HG03095 (cell line): ENCODE data around the gene EFCAB13.

ENCODE experiments used
- ATAC-seq: cut with Tn5 transposase; IDR thresholded peaks from one replicate; pipeline ENCODE4 v1.9.1; 2021; ENCODE audit warnings: moderate library complexity; ENCODE audit not compliant: unreplicated experiment

The EFCAB13 gene

DNA sequence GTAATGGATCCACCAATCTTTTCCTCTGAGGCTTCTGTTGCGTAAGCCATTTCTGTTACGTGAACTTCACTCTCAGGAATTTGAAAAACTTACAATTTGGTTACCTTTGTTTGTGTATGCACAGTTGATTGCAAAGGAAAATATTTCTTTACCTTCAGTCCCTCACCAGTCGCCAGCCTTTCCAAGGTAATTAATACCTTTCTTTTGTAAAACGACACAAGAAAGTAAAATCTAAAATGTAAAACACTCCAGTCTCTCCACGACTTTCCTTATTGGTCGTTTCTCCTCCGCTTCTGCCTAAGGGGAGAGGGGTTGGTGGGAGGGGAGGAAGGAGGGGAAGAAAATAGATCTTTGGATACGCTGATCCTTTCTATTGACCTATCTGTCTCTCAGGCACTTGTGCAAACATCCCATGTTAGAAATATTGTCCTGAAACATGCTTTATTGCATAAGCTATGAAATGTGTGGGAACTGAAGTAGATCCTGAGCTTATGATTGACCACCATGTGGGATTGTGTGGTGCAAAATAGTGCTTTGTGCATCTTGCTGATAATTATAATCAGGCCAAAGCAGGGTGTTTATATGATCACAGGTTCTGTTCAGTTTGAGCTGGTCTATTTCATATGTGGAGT is 32.4 kb upstream of the EFCAB13 start:
- ATAC-seq: no peak

DNA sequence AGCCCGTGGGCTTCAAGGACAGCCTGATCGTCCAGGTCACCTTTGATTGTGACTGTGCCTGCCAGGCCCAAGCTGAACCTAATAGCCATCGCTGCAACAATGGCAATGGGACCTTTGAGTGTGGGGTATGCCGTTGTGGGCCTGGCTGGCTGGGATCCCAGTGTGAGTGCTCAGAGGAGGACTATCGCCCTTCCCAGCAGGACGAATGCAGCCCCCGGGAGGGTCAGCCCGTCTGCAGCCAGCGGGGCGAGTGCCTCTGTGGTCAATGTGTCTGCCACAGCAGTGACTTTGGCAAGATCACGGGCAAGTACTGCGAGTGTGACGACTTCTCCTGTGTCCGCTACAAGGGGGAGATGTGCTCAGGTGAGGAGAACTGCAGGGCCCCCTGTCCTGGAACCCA is 31.5 kb upstream of the EFCAB13 start:
- ATAC-seq: no peak

DNA sequence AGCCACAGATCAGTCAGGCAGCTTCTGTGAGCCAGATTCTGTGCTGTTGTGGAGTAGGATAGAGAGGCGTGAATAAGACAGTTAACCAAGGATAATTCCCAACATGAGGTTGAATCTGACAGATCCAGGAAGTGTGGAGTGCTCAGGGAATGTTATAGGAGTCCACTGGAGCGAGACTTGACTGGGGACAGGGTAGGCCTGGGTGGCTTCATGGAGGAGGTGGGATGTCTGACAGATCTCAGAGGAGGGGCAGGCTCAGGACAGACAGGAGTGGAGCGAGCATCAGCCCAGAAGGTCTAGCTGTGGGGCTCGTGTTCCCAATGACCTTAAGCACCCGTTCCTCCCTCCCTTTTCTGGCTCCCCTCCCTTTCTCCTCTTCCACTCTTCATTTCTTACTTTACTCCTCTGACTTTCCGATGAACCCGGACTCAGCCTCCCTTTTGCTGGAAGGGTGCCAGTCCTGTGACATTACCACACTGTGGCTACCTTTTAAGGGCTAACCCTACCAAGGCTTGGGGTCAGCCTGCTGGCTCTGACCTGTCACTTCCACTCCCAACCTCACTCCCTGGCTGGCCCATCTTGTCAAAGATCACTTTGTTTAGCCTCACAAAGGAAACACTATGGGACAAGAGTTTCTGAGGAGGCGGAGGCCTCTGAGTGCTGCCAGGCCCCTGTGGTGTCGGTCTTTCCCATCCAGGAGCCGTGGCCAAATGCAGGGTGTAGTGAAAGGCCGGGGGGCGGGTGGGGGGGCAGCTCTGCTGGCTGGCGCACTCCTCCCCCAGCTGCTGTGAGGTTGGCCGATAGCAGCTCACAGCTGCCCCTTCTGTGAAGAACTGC is 28.5 kb upstream of the EFCAB13 start:
- no peak for ATAC-seq

DNA sequence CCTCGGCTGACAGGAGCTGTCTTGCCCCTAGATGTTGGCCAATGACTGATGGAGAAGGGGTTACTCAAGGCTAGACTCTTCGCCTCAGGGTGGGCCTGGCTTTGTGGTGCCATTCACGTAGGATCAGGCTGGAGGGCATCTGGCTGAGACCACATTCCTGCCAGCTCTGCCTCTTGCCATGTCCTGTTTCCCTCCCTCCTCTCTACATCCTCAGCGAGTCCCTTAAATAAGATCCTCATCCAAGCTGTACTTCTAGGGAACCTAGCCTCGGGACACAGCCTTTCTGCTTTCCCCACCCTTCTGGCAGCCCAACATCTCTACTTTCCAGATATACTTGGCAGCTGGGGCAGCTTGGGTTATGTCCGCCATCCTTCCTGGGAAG is 27.9 kb upstream of the EFCAB13 start:
- no peak for ATAC-seq

DNA sequence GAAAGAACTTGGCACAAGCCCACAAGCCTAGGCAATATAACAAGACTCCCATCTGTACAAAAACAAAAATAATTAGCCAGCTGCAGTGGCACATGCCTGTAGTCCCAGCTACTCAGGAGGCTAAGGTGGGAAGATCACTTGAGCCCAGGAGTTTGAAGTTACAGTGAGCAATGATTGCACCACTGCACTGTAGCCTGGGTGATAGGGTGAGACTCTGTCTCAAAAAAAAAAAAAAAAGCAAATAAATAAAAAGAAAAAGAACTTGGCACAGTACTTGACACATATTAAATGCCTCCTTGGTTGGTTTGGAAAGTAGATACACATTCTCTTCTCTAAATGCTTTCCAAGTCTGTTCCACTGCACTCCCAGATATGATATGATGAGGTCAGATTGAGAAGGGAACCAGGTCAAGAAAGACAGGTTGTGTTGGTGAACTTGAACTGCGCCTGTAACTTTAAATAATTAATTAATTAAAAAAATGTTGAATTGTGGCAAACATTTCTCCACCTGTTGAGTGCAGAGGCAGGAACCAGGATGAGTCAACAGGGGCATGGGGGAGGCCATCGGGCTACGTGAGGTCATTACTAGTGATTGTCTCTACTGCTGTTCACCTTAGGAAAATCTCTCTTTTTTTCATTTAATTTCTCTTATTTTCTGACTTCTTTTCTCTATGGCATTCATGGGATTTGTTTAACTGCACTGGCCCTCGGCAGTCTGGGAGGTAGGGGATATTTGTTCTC is 25.9 kb upstream of the EFCAB13 start:
- ATAC-seq: no peak

- ATAC-seq: no peak
Observed at GRCh38 chr17:47298712-47299111, 25.0 kb upstream of the EFCAB13 start.

- no peak for ATAC-seq
Observed at GRCh38 chr17:47299239-47299910, 24.4 kb upstream of the EFCAB13 start.

- no peak for ATAC-seq
Observed at GRCh38 chr17:47300718-47301117, 23.0 kb upstream of the EFCAB13 start.

DNA sequence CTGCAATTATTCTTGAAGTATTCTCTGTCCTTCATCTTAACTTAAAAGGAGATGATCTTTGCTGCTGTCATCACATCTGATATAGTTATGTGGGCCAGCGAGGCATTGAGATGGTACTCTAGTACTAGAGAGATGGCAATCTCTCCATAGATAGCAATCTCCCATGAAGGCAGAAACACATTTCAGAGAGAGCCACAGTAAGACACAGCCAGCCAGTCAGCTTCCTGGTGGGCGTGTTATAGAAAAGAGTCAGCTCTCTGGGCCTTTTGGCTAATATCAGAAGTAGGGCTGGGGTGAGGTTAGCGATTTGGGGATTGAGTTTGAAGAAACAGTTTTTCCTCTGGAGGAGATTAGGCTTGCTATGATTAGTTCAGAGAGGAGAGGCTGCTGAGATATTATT is 22.6 kb upstream of the EFCAB13 start:
- no peak for ATAC-seq

DNA sequence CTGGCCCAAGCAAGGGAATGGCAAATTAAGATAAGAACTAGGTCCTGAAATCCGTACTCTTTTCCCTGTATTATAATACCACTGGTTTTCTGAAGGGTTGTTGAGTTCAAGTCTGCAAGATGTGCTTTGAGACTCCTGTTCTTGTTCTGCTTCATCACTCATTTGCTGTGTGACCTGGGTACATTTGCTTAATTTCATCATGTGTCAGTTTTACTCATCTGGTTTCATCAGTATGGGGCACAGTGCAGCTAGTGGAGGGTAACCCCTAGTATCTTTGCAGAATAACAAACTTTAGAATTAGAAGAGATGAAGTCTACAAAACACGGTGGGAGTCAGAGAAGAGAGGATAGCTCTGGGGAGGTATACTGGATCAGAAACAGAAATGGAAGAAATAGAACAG is 21.9 kb upstream of the EFCAB13 start:
- no peak for ATAC-seq

DNA sequence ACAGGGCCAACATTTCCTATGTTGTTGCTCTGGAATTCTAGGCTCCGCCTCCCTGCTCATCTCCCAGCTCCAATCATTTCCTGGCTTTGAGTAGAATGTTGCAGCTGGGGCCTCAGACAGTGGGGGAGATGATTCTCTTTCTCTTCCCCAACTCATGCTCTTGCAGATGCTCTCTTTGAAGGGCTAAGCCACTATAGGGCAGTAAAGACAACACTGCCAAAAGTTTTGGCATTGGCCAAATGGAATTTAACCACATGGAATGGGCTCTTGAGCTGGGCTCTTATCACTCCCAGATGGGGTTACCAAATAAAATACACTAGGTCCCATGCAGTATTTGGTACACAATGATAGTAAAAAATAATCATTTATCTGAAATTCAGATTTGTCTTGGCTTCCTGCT is 19.6 kb upstream of the EFCAB13 start:
- no peak for ATAC-seq

GRCh38 chr17:47305302-47305923 is 18.3 kb upstream of the EFCAB13 start:
- no peak for ATAC-seq

DNA sequence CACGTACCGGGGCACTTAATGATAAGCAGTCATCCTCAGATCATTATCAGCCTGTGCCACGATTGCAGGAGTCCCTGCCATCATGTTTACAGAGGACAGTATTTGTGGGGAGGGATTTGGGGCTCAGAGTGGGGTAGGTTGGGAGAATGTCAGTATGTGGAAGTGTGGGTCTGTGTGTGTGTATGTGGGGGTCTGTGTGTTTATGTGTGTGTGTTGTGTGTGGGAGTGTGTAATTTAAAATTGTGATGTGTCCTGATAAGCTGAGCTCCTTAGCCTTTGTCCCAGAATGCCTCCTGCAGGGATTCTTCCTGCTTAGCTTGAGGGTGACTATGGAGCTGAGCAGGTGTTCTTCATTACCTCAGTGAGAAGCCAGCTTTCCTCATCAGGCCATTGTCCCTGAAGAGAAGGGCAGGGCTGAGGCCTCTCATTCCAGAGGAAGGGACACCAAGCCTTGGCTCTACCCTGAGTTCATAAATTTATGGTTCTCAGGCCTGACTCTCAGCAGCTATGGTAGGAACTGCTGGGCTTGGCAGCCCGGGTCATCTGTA is 13.5 kb upstream of the EFCAB13 start:
- no peak for ATAC-seq

DNA sequence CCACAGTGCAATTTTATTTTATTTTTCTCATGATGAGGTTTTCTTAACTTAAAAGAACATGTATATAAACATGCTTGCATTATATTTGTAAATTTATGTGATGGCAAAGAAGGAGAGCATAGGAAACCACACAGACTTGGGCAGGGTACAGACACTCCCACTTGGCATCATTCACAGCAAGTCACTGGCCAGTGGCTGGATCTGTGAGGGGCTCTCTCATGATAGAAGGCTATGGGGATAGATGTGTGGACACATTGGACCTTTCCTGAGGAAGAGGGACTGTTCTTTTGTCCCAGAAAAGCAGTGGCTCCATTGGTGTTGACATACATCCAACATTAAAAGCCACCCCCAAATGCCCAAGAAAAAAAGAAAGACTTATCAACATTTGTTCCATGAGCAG is 12.3 kb upstream of the EFCAB13 start:
- ATAC-seq: no peak

- ATAC-seq: no peak
Observed at GRCh38 chr17:47315451-47316266, 8.1 kb upstream of the EFCAB13 start.

- ATAC-seq: no peak
Observed at GRCh38 chr17:47316311-47316710, 7.4 kb upstream of the EFCAB13 start.

- ATAC-seq: no peak
Observed at GRCh38 chr17:47317119-47317518, 6.6 kb upstream of the EFCAB13 start.

- no peak for ATAC-seq
Observed at GRCh38 chr17:47318197-47318918, 5.4 kb upstream of the EFCAB13 start.

DNA sequence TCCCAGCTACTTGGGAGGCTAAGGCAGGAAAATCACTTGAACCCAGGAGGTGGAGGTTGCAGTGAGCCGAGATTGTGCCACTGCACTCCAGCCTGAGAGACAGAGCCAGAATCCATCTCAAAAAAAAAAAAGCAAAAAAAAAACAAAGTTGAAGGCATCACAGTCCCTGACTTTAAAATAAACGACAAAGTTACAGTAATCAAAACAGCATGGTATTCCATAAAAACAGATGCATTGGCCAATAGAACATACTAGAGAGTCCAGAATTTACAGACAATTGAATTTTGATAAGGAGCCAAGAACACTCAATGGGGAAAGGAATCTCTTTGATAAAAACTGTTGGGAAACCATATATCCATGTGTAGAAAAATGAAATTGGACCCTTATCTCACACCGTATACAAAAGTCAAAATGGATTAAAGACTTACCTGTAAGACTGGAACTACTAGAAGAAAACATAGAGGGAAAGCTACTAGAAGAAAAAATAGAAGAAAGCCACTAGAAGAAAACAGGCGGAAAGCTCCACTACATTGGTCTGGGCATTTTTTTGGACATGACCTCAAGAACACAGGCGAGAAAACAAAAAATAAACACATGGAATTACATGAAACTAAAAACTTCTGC is 2.8 kb upstream of the EFCAB13 start:
- no peak for ATAC-seq
